NOMO-1 (cell line): ENCODE data around the gene USP36.
A peak's percentile ranks its signal among the peaks of the same experiment; 100 is the strongest.
"Not testable (repeated sequence)": the region's sequence is repeated elsewhere in the genome, so short reads cannot be mapped to it uniquely, and the experiment has no call there.

ENCODE experiments used
- DNase-seq, 2 experiments: peaks; one replicate each; lab custom pipeline; 2025; ENCODE audit not compliant: unreplicated experiment in 2 of 2; lab: John Stamatoyannopoulos, UW

The USP36 gene

GRCh38 chr17:78840780-78841611, at the start of gene USP36:
TSS of gene USP36 (minus strand) at chr17:78840814. CDS start at chr17:78836363, 4,451 bp downstream.
- DNase-seq, result peak; percentile 97 to 98

GRCh38 chr17:78890096-78890495, 49.5 kb upstream of the USP36 start:
- DNase-seq, result not testable (repeated sequence)

- peak; percentile 11 to 14 for DNase-seq
These were observed 48.9 kb upstream of the USP36 start for GRCh38 chr17:78889531-78889930.

- DNase-seq, result no peak
These were observed 48.4 kb upstream of the USP36 start for GRCh38 chr17:78888941-78889518.

GRCh38 chr17:78886954-78887353, 46.3 kb upstream of the USP36 start:
- DNase-seq, result no peak

- no peak for DNase-seq
These were observed 45.3 kb upstream of the USP36 start for GRCh38 chr17:78885956-78886355.

- no peak for DNase-seq
These were observed 44.5 kb upstream of the USP36 start for GRCh38 chr17:78884876-78885667.

GRCh38 chr17:78884148-78884825, 43.7 kb upstream of the USP36 start:
- DNase-seq, result no peak

- DNase-seq, result peak in 1 of 2 experiments; percentile 30
These were observed 43.0 kb upstream of the USP36 start for GRCh38 chr17:78883533-78884131.

- peak; percentile 58 to 66 for DNase-seq
These were observed 42.5 kb upstream of the USP36 start for GRCh38 chr17:78883089-78883532.

- DNase-seq, result peak in 1 of 2 experiments; percentile 58
These were observed 42.0 kb upstream of the USP36 start for GRCh38 chr17:78882540-78883088.

GRCh38 chr17:78879635-78880186, 39.1 kb upstream of the USP36 start:
- DNase-seq, result no peak

GRCh38 chr17:78878871-78879527, 38.4 kb upstream of the USP36 start:
- no peak for DNase-seq

GRCh38 chr17:78878261-78878660, 37.6 kb upstream of the USP36 start:
- no peak for DNase-seq

GRCh38 chr17:78876954-78877517, 36.4 kb upstream of the USP36 start:
- not testable (repeated sequence) for DNase-seq

- no peak for DNase-seq
These were observed 35.5 kb upstream of the USP36 start for GRCh38 chr17:78876094-78876597.

GRCh38 chr17:78875363-78876093, 34.9 kb upstream of the USP36 start:
- no peak for DNase-seq
